ENCODE measurements around the gene SCYGR8.
A peak's percentile ranks its signal among the peaks of the same experiment; 100 is the strongest.

The SCYGR8 gene

GRCh38 chr2:227707390-227707789, 38.3 kb upstream of the SCYGR8 start:
- no peaks in the 10 kb centered on the region for H3K36me3 Mint-ChIP-seq (ENCODE audit: low read depth)
- H3K9me3 Mint-ChIP-seq, result peaks cover 4% of the 10 kb centered on the region
- no peaks in the 10 kb centered on the region for H3K4me1 Mint-ChIP-seq
- H3K4me3 Mint-ChIP-seq, result no peak overlapping the region
- no peak for DNase-seq
- no peak for TF ChIP-seq CTCF (IDR thresholded peaks at IDR 0.05)
- no peak overlapping the region for H3K27ac Mint-ChIP-seq
- H3K27me3 Mint-ChIP-seq (ENCODE audit: low read depth, poor library complexity), result peaks cover 7% of the 10 kb centered on the region

GRCh38 chr2:227710986-227711385, 34.7 kb upstream of the SCYGR8 start:
- H3K27me3 Mint-ChIP-seq (ENCODE audit: low read depth, poor library complexity), result peaks cover 15% of the 10 kb centered on the region
- DNase-seq, result no peak
- no peak overlapping the region for H3K27ac Mint-ChIP-seq
- no peaks in the 10 kb centered on the region for H3K9me3 Mint-ChIP-seq
- no peak for TF ChIP-seq CTCF (IDR thresholded peaks at IDR 0.05)
- no peaks in the 10 kb centered on the region for H3K4me1 Mint-ChIP-seq
- H3K36me3 Mint-ChIP-seq (ENCODE audit: low read depth), result no peaks in the 10 kb centered on the region
- H3K4me3 Mint-ChIP-seq, result no peak overlapping the region

- peaks cover 34% of the 10 kb centered on the region for H3K27me3 Mint-ChIP-seq (ENCODE audit: low read depth, poor library complexity)
- no peak overlapping the region for H3K27ac Mint-ChIP-seq
- no peak overlapping the region for H3K4me3 Mint-ChIP-seq
- no peaks in the 10 kb centered on the region for H3K9me3 Mint-ChIP-seq
- TF ChIP-seq CTCF (IDR thresholded peaks at IDR 0.05), result no peak
- no peak for DNase-seq
- H3K36me3 Mint-ChIP-seq (ENCODE audit: low read depth), result no peaks in the 10 kb centered on the region
- no peaks in the 10 kb centered on the region for H3K4me1 Mint-ChIP-seq
These were observed 32.4 kb upstream of the SCYGR8 start for GRCh38 chr2:227713291-227713690.

GRCh38 chr2:227716501-227716900, 29.2 kb upstream of the SCYGR8 start:
- H3K27me3 Mint-ChIP-seq (ENCODE audit: low read depth, poor library complexity), result peaks cover 38% of the 10 kb centered on the region
- TF ChIP-seq CTCF (IDR thresholded peaks at IDR 0.05), result no peak
- no peaks in the 10 kb centered on the region for H3K36me3 Mint-ChIP-seq (ENCODE audit: low read depth)
- no peaks in the 10 kb centered on the region for H3K4me1 Mint-ChIP-seq
- no peak overlapping the region for H3K27ac Mint-ChIP-seq
- DNase-seq, result no peak
- no peaks in the 10 kb centered on the region for H3K9me3 Mint-ChIP-seq
- H3K4me3 Mint-ChIP-seq, result no peak overlapping the region

- DNase-seq, result peak; percentile 88
- no peaks in the 10 kb centered on the region for H3K36me3 Mint-ChIP-seq (ENCODE audit: low read depth)
- H3K27ac Mint-ChIP-seq, result no peak within 1 kb of the TSS
- H3K4me3 Mint-ChIP-seq, result peak within 1 kb of the TSS; percentile 81
- H3K27me3 Mint-ChIP-seq (ENCODE audit: low read depth, poor library complexity), result peaks cover 38% of the 10 kb centered on the region
- no peak for TF ChIP-seq CTCF (IDR thresholded peaks at IDR 0.05)
- no peaks in the 10 kb centered on the region for H3K9me3 Mint-ChIP-seq
- H3K4me1 Mint-ChIP-seq, result peaks cover 10% of the 10 kb centered on the region
These were observed 27.8 kb upstream of the SCYGR8 start, which contains the start of gene SLC19A3 for GRCh38 chr2:227717687-227718567. Gene SLC19A3, minus strand, starts transcription at chr2:227718028. Its CDS starts 15,710 bp downstream, at chr2:227702318.

GRCh38 chr2:227719641-227720040, 26.1 kb upstream of the SCYGR8 start:
- no peak overlapping the region for H3K4me3 Mint-ChIP-seq
- TF ChIP-seq CTCF (IDR thresholded peaks at IDR 0.05), result no peak
- no peaks in the 10 kb centered on the region for H3K9me3 Mint-ChIP-seq
- H3K36me3 Mint-ChIP-seq (ENCODE audit: low read depth), result no peaks in the 10 kb centered on the region
- no peak overlapping the region for H3K27ac Mint-ChIP-seq
- peaks cover 13% of the 10 kb centered on the region for H3K4me1 Mint-ChIP-seq
- DNase-seq, result no peak
- H3K27me3 Mint-ChIP-seq (ENCODE audit: low read depth, poor library complexity), result peaks cover 45% of the 10 kb centered on the region

Measured in nephron progenitor cell (in vitro differentiated cells).